ENCODE measurements around the gene FAM177A1. TPM values are rescaled to one million over a fixed set of nuclear protein-coding genes. Genes with fewer than 3 reads are reported as not detected.
A peak's percentile ranks its signal among the peaks of the same experiment; 100 is the strongest.

FAM177A1 gene
- total RNA-seq (2021; ENCODE audit: unreplicated experiment) (46.2 TPM), Bru-seq, nascent RNA (percentile 65 among the genes with signal in this experiment), BruChase-seq, experiment 1, labeled RNA remaining after a 6-hour chase (percentile 82 among the genes with signal in this experiment), BruChase-seq, experiment 2, labeled RNA remaining after a 2-hour chase (percentile 68 among the genes with signal in this experiment)
- polyA plus RNA-seq (2012), result 32.6 and 42.8 TPM in 2 replicates
- long read RNA-seq, transcript FAM177A1-202 (6 exons, 858 nt), result minor isoform, 16 of 67 reads
- long read RNA-seq, transcript FAM177A1-201 (5 exons, 2,927 nt), result major isoform, 26 of 67 reads
- long read RNA-seq, transcript FAM177A1-207 (2 exons, 540 nt), result minor isoform, 6 of 67 reads
- long read RNA-seq, partial matches to known transcripts, result 6 of 67 reads
- long read RNA-seq, other reads (novel, unspliced or antisense), result 12 of 67 reads

DNA sequence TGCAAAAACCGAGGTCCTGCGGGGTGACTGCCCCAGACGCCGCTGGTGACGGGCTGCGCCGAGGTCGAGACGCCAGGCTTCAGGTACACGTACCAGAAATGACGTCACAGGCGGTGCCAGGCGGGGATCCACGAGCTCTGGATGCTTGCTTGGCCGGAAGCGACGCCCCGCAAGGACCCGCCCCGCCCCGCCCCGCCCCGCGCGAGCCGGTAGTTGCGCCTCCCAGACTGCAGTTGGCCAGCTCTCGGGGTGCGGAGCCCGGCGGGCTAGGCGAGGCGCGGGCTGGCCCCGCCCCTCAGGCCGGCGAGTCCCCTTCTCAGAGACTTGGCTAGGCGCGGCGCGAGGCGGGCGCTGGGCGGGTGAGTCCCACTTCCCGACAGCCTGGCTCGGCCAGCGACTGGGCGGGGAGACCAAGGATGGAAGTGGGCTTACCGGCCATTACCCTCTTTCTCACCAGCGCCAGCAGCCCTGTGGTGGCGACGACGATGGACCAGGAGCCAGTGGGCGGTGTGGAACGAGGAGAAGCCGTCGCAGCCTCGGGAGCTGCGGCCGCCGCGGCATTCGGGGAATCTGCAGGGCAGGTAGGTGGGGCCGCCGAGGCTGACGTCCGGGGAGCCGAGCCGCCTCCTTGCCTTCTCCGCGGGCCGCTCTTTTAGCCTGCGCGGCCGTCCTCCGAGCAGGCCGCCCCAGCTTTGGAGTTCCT, at the start of gene FAM177A1:
FAM177A1 (plus strand) TSS at position 225 of the 703 bp plus-strand sequence; CDS start at position 417, 192 bp downstream.
- Histone ChIP-seq H3K27me3 (ENCODE audit: insufficient read depth, low read length) (no peaks in the 10 kb centered on the region), H3K27ac (ENCODE audit: low read depth, low read length) (peak within 1 kb of the TSS; percentile 95), H3K4me2 (ENCODE audit: low read length) (peak within 1 kb of the TSS; percentile 93), H3K9me3 (ENCODE audit: control insufficient read depth in 1 of 2, insufficient read depth in 1 of 2, low read depth in 1 of 2, low read length in 2 of 2) (no peaks in the 10 kb centered on the region), H2AFZ (ENCODE audit: low read depth, low read length, poor library complexity, severe bottlenecking) (peak within 1 kb of the TSS; percentile 82), H3K36me3 (ENCODE audit: control insufficient read depth in 1 of 2, insufficient read depth in 2 of 2, low read length in 2 of 2) (no peaks in the 10 kb centered on the region), H3K9ac (ENCODE audit: low read length) (peak within 1 kb of the TSS; percentile 83), H3K4me3 (replicated peaks in 1 of 2; ENCODE audit: low read depth in 1 of 2, low read length in 2 of 2) (peak within 1 kb of the TSS; percentile 81 to 92), H3K4me1 (ENCODE audit: control insufficient read depth in 1 of 2, insufficient read depth in 2 of 2, low read length in 2 of 2) (peaks cover 10 to 19% of the 10 kb centered on the region in 2 experiments; a peak in 3 of 4 replicates), H3K9me2 (ENCODE audit: insufficient read depth) (no peaks in the 10 kb centered on the region), H4K20me1 (ENCODE audit: insufficient read depth) (no peaks in the 10 kb centered on the region), H3K79me2 (ENCODE audit: insufficient read depth, low read length) (peaks cover 16% of the 10 kb centered on the region)
- POLR2A ChIA-PET, result interaction anchor here (0.7 to 2.0 kb wide), 7 partner anchors 8 to 267 kb away, joined by 3 to 10 read pairs (median 3); partner anchors contain the start of genes PPP2R3C, PRORP and SRP54
- intact Hi-C loops (cut with micrococcal nuclease), result loop anchor here (1.0 kb wide), 1 partner anchor 64 kb away; the partner anchor contains the start of gene SRP54
- no TSS peak for BruUV-seq (replicated peaks)
- ATAC-seq (peak; percentile 97), DNase-seq (ENCODE audit: low read depth, low spot score) (peak; percentile 92)
- RAD21 ChIA-PET (ENCODE audit: low non-redundant PET in 1 of 2, low total read pairs in 2 of 2, uncharacterized antibody in 2 of 2, unreplicated experiment in 2 of 2), result interaction anchor here (0.6 kb wide), 2 partner anchors 245 to 371 kb away, joined by 3 to 4 read pairs; no protein-coding TSS in a partner anchor
- CTCF ChIA-PET, result interaction anchor here (0.7 to 0.9 kb wide), 2 partner anchors 22 to 66 kb away, joined by 3 read pairs; no protein-coding TSS in a partner anchor
- TF ChIP-seq ELF1 (IDR thresholded peaks at IDR 0.05; ENCODE audit: borderline replicate concordance, low read depth) (no peak; the same call in 1 of the 2 replicates), EZH2 (IDR thresholded peaks at IDR 0.05) (no peak), SP1 (IDR thresholded peaks at IDR 0.05; ENCODE audit: low read depth) (peak; percentile 51), JUND (IDR thresholded peaks at IDR 0.05) (0 out of 2 replicates have a peak, but pooled peaks have one; percentile 33), POLR2A (IDR thresholded peaks at IDR 0.05; ENCODE audit: borderline replicate concordance, extremely low read depth, insufficient read depth, insufficient read length) (peak; percentile 88), POLR2AphosphoS5 (IDR thresholded peaks at IDR 0.05; ENCODE audit: low read depth, low read length) (peak; percentile 90), YY1 (IDR thresholded peaks at IDR 0.05; ENCODE audit: extremely low read depth, insufficient replicate concordance, low read depth, low read length) (no peak), TCF7L2 (IDR thresholded peaks at IDR 0.05; ENCODE audit: borderline replicate concordance, extremely low read depth, insufficient read depth, insufficient read length) (no peak), RAD21 (IDR thresholded peaks at IDR 0.05; ENCODE audit: low read depth) (no peak), ZFX (IDR thresholded peaks at IDR 0.05) (peak; percentile 66), CEBPB (IDR thresholded peaks at IDR 0.05; ENCODE audit: low read depth) (no peak), MAX (IDR thresholded peaks at IDR 0.05) (no peak; the same call in none of the 2 replicates), ZNF274 (IDR thresholded peaks at IDR 0.05; ENCODE audit: low read depth, low read length) (no peak), EZH2phosphoT487 (IDR thresholded peaks at IDR 0.05; ENCODE audit: borderline replicate concordance) (no peak), SIN3A (IDR thresholded peaks at IDR 0.05; ENCODE audit: low read depth) (peak; percentile 68), SRF (IDR thresholded peaks at IDR 0.05; ENCODE audit: low read depth) (no peak), EGR1 (IDR thresholded peaks at IDR 0.05; ENCODE audit: low read depth) (no peak), FOSL1 (IDR thresholded peaks at IDR 0.05; ENCODE audit: low read depth) (no peak)
- TF ChIP-seq, protein P1, sequence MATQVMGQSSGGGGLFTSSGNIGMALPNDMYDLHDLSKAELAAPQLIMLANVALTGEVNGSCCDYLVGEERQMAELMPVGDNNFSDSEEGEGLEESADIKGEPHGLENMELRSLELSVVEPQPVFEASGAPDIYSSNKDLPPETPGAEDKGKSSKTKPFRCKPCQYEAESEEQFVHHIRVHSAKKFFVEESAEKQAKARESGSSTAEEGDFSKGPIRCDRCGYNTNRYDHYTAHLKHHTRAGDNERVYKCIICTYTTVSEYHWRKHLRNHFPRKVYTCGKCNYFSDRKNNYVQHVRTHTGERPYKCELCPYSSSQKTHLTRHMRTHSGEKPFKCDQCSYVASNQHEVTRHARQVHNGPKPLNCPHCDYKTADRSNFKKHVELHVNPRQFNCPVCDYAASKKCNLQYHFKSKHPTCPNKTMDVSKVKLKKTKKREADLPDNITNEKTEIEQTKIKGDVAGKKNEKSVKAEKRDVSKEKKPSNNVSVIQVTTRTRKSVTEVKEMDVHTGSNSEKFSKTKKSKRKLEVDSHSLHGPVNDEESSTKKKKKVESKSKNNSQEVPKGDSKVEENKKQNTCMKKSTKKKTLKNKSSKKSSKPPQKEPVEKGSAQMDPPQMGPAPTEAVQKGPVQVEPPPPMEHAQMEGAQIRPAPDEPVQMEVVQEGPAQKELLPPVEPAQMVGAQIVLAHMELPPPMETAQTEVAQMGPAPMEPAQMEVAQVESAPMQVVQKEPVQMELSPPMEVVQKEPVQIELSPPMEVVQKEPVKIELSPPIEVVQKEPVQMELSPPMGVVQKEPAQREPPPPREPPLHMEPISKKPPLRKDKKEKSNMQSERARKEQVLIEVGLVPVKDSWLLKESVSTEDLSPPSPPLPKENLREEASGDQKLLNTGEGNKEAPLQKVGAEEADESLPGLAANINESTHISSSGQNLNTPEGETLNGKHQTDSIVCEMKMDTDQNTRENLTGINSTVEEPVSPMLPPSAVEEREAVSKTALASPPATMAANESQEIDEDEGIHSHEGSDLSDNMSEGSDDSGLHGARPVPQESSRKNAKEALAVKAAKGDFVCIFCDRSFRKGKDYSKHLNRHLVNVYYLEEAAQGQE (IDR thresholded peaks at IDR 0.05; ENCODE audit: low read depth), result no peak
- TF ChIP-seq, protein P2, sequence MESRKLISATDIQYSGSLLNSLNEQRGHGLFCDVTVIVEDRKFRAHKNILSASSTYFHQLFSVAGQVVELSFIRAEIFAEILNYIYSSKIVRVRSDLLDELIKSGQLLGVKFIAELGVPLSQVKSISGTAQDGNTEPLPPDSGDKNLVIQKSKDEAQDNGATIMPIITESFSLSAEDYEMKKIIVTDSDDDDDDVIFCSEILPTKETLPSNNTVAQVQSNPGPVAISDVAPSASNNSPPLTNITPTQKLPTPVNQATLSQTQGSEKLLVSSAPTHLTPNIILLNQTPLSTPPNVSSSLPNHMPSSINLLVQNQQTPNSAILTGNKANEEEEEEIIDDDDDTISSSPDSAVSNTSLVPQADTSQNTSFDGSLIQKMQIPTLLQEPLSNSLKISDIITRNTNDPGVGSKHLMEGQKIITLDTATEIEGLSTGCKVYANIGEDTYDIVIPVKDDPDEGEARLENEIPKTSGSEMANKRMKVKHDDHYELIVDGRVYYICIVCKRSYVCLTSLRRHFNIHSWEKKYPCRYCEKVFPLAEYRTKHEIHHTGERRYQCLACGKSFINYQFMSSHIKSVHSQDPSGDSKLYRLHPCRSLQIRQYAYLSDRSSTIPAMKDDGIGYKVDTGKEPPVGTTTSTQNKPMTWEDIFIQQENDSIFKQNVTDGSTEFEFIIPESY (IDR thresholded peaks at IDR 0.05; ENCODE audit: extremely low read depth, insufficient replicate concordance, low read length), result peak; percentile 46
